ENCODE measurements around the gene RAD51B.

RAD51B gene

DNA sequence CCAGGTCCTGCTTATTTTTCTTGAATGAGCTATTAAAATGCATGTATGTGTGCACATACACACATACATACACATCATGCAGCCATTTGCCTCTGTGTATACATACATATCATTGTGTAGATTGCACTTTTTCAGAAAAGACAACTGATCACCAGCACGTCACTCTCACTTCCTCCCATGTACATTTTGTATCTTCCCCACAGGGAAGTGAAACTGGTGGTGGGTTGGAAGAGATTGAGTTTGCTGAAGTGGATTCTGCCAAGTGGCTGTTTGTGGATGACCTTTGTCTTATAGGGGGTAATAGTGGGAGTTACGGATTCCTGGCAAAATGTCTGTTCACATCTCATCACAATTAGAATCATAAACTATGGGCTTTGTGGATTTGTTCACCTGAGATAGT is 448.6 kb downstream of the RAD51B start:
- TF ChIP-seq, protein P1, sequence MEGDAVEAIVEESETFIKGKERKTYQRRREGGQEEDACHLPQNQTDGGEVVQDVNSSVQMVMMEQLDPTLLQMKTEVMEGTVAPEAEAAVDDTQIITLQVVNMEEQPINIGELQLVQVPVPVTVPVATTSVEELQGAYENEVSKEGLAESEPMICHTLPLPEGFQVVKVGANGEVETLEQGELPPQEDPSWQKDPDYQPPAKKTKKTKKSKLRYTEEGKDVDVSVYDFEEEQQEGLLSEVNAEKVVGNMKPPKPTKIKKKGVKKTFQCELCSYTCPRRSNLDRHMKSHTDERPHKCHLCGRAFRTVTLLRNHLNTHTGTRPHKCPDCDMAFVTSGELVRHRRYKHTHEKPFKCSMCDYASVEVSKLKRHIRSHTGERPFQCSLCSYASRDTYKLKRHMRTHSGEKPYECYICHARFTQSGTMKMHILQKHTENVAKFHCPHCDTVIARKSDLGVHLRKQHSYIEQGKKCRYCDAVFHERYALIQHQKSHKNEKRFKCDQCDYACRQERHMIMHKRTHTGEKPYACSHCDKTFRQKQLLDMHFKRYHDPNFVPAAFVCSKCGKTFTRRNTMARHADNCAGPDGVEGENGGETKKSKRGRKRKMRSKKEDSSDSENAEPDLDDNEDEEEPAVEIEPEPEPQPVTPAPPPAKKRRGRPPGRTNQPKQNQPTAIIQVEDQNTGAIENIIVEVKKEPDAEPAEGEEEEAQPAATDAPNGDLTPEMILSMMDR (IDR thresholded peaks at IDR 0.05; ENCODE audit: low read depth, low read length), result no peak
- H3K36me3 ChIP-seq, result no peaks in the 10 kb centered on the region
- H3K27me3 ChIP-seq, result no peaks in the 10 kb centered on the region
- DNase-seq, result no peak
- H3K4me3 ChIP-seq (ENCODE audit: low read depth, low read length), result no peak overlapping the region
- H3K4me1 ChIP-seq, result peaks cover 1% of the 10 kb centered on the region; the same call in 1 of the 2 replicates
- H3K9me3 ChIP-seq, result no peaks in the 10 kb centered on the region

DNA sequence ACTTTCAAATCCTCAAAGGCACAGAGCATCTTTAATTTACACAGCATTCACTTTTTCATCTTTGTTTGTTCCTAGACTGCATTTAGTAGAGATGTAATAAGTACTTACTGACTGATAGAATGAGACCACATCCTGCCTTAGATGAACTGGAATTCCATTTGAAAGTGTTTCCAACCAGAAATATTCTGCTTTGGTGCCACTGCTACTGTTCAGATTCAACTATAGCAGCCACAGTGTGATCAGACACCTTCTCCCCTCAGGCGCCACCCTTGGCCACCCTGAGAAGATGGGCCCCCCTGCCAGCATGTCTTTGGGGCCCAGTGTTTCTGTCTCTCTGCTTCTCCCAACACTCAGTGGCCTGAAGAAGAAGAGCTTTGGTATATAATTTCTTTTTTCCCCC is 449.1 kb downstream of the RAD51B start:
- no peak overlapping the region for H3K4me3 ChIP-seq (ENCODE audit: low read depth, low read length)
- TF ChIP-seq, protein P1 (IDR thresholded peaks at IDR 0.05; ENCODE audit: low read depth, low read length), result no peak
- H3K27me3 ChIP-seq, result no peaks in the 10 kb centered on the region
- no peaks in the 10 kb centered on the region for H3K36me3 ChIP-seq
- peaks cover 6% of the 10 kb centered on the region; the same call in 1 of the 2 replicates for H3K4me1 ChIP-seq
- no peaks in the 10 kb centered on the region for H3K9me3 ChIP-seq
- no peak for DNase-seq

DNA sequence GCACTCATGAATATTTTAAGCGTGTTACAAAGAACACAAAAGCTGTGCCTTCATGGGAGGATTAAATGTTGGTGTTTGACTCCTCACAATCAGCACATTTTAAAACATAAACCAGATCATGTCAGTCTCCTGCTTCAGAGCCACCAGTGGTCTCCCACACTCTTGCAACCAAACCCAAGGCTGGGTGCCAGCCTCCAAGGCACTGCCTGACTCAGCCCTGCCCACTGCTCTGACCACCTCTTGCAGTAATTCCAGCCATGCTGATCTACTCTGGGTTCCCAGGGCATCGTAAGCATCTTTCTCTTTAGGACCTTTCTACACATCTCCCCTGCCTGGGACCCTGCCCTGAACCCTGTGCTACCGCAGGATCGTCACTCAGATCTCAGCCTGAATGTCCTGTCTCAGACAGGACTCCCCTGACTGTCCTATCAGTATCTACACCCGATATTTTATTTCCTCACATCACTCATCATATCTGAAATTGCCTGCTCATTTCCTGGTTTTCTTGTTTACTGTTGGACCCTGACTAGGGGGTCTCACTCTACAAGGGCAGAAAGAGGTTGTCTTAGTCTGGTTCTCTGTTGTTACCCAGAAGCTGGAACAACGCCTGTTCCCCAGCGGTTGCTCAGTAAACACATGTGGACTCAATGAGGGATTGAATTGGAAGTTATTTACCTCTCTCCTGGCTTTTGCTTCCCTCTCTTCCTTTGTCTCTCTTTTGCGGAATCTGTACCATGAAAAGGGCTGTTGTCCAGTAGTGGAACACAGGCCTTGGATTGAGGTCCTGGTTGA is 449.8 kb downstream of the RAD51B start:
- no peak for DNase-seq
- Histone ChIP-seq H3K27me3 (no peaks in the 10 kb centered on the region), H3K4me1 (peaks cover 12% of the 10 kb centered on the region), H3K36me3 (no peaks in the 10 kb centered on the region), H3K9me3 (no peaks in the 10 kb centered on the region), H3K4me3 (ENCODE audit: low read depth, low read length) (no peak overlapping the region)
- TF ChIP-seq, protein P1 (IDR thresholded peaks at IDR 0.05; ENCODE audit: low read depth, low read length), result no peak

DNA sequence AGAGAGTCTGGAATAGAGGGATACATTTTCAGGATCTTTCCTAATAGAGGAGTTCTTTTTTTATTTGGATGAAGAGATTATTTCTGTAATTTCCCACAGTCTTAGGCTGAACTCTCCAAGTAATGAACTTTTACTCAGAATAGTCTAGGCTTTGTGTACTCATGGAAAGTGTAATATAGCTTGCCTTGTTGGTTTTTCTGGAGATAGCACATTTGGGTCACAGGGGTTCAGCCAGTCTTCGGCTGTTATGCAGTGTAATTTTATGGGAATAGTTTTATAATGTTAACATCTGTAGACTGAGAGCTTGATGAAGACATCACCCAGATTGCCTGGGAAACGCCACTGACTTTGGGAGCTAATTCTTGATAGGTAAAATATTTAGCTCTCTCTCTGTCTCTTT is 450.8 kb downstream of the RAD51B start:
- peaks cover 12% of the 10 kb centered on the region for H3K4me1 ChIP-seq
- TF ChIP-seq, protein P1 (IDR thresholded peaks at IDR 0.05; ENCODE audit: low read depth, low read length), result no peak
- no peak for DNase-seq

DNA sequence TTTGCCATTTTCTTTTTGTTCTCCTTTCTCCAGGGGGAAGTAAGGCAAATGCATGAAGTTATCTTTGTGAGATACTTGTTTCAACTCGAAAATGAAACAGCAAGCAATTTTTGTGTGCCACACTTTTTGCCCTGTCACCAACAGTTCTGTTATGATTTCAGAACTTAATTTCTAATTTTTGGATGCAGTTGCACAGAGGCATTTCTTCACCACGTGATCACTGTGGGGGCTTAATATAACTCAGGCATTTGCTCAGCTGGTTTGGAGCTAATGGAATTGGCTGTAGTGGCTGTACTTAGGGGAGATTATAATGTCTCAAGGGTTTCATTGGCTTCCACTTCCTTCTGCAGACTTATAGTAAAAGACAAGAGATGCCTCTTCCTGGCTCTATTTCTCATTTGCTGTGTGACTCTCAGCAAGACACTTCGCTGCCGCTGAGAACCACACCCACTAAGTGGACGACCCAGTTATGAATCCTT is 452.4 kb downstream of the RAD51B start:
- peaks cover 12% of the 10 kb centered on the region for H3K4me1 ChIP-seq
- H3K36me3 ChIP-seq, result no peaks in the 10 kb centered on the region
- no peak overlapping the region for H3K4me3 ChIP-seq (ENCODE audit: low read depth, low read length)

More for the DNA sequence above, 450.8 kb downstream of the RAD51B start:
- no peak overlapping the region for H3K4me3 ChIP-seq (ENCODE audit: low read depth, low read length)
- no peaks in the 10 kb centered on the region for H3K27me3 ChIP-seq
- no peaks in the 10 kb centered on the region for H3K9me3 ChIP-seq
- no peaks in the 10 kb centered on the region for H3K36me3 ChIP-seq

More for the DNA sequence above, 452.4 kb downstream of the RAD51B start:
- H3K9me3 ChIP-seq, result no peaks in the 10 kb centered on the region
- TF ChIP-seq, protein P1 (IDR thresholded peaks at IDR 0.05; ENCODE audit: low read depth, low read length), result no peak
- DNase-seq, result no peak
- H3K27me3 ChIP-seq, result no peaks in the 10 kb centered on the region

Data from BE2C (cell line).